Epithelial cell of proximal tubule (primary cell): ENCODE data around the gene STAMBP. TPM values are rescaled to one million over a fixed set of nuclear protein-coding genes. Genes with fewer than 3 reads are reported as not detected.
"Not testable (repeated sequence)": the region's sequence is repeated elsewhere in the genome, so short reads cannot be mapped to it uniquely, and the experiment has no call there.

Source experiments
- DNase-seq: peaks from one replicate; pipeline ENCODE4 v3.0.0-alpha.2; 2011; ENCODE audit warnings: low read depth
- H3K4me3 ChIP-seq: 2 replicates; pipeline ENCODE4 v1.5.1; 2011; ENCODE audit warnings: low read depth, mild to moderate bottlenecking, low read length
- total RNA-seq: library from RNA; depleted of rRNA; stranded (reverse); fragments of >200 nt; gene quantifications from 2 replicates; pipeline ENCODE4 v1.2.3, GENCODE V29; 2015
- TF ChIP-seq, protein P1 (sequence below): conservative IDR thresholded peaks from 2 replicates; pipeline ENCODE4 v1.5.1; 2012; ENCODE audit warnings: low read depth, mild to moderate bottlenecking, low read length

The STAMBP gene
- 34.9 and 37.5 TPM in 2 replicates for total RNA-seq

- peak; percentile 76 for DNase-seq
- TF ChIP-seq, protein P1, sequence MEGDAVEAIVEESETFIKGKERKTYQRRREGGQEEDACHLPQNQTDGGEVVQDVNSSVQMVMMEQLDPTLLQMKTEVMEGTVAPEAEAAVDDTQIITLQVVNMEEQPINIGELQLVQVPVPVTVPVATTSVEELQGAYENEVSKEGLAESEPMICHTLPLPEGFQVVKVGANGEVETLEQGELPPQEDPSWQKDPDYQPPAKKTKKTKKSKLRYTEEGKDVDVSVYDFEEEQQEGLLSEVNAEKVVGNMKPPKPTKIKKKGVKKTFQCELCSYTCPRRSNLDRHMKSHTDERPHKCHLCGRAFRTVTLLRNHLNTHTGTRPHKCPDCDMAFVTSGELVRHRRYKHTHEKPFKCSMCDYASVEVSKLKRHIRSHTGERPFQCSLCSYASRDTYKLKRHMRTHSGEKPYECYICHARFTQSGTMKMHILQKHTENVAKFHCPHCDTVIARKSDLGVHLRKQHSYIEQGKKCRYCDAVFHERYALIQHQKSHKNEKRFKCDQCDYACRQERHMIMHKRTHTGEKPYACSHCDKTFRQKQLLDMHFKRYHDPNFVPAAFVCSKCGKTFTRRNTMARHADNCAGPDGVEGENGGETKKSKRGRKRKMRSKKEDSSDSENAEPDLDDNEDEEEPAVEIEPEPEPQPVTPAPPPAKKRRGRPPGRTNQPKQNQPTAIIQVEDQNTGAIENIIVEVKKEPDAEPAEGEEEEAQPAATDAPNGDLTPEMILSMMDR = no peak
- peak within 1 kb of the TSS; percentile 86 for H3K4me3 ChIP-seq
These were observed at the start of gene STAMBP for GRCh38 chr2:73828818-73829570. Gene STAMBP (plus strand): TSS chr2:73828961. CDS start chr2:73830857, 1,896 bp downstream.

DNA sequence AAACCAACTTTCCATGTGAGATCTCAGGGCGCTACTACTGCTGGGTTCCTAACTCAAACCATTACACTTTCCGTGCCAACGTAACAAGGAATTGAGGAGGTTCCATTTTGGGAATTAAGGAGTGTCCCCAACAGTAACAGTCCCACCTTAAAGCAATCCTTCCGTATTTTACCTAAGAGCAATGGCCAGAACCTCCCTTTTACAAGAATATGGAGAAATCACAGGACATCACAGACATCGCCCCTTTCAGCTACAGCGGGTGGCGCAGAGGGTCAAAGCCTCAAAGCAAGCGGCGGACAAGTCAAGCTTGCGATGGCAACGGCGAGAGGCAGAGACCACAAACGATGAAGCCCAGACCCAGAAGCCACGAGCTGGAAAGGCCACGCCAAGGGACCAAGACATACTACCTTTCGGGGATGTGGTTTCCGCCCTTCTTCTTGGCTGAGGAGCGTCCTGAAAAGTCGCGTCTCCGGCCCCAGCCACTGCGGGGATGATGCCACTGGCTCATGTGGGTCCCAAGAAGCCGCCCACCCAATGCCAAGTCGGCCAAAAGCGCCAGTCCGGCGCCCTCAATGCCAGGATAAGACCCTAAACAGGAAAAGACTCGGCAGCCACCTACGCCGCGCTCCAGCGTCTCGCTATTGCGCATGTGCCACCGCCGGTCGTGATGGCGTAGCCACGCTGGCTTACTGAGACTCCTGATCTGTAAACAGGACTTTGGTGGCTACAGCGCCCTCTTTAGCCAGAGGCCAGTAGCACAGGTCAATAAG is 49.1 kb upstream of the STAMBP start, which contains the start of gene DUSP11:
DUSP11 (minus strand) TSS at position 637 of the 770 bp plus-strand sequence; CDS start at position 508, 129 bp downstream.
- peak within 1 kb of the TSS; percentile 99 for H3K4me3 ChIP-seq
- DNase-seq = peak; percentile 56
- TF ChIP-seq, protein P1 = peak; percentile 94

- H3K4me3 ChIP-seq = peak overlapping the region; percentile 99
- TF ChIP-seq, protein P1 = no peak
- DNase-seq = no peak
These were observed 48.6 kb upstream of the STAMBP start for GRCh38 chr2:73780237-73780582.

DNA sequence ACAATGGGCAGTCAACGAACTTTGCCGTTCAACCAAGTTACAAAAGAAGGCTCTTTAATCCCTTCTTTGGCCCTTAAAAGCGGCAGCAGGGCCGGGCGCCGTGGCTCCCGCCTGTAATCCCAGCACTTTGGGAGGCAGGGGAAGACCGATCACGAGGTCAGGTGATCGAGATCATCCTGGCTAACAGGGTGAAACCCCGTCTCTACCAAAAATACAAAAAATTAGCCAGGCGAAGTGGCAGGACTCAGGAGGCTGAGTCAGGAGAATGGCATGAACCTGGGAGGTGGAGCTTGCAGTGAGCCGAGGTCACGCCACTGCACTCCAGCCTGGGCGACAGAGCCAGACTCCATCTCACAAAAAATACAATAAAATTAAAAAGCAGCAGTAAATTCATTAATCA is 45.4 kb upstream of the STAMBP start:
- DNase-seq, H3K4me3 ChIP-seq: not testable (repeated sequence)

- DNase-seq, H3K4me3 ChIP-seq: not testable (repeated sequence)
These were observed 44.9 kb upstream of the STAMBP start, which contains the start of gene C2orf78 for GRCh38 chr2:73783883-73784282. Gene C2orf78 (plus strand): TSS chr2:73784183. CDS start chr2:73784310, 127 bp downstream.

DNA sequence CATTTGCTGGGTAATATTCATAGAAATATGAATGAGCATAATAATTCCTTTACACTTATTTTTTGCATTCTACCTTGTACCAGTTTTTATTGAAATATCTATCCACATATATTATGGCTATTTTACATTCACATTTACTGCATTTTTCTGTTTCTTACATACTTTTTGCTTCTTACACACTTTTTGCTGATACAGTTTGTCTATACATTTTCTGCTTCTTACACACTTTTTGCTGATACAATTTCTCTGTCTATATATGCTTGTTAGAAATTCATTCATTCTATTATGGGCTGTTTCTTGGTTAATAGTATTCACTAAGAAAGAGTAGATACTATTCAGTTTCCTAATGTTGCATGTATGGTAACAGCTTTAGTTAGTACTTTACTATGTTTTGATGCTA is 16.9 kb upstream of the STAMBP start:
- no peak for DNase-seq
- H3K4me3 ChIP-seq = no peak overlapping the region
- TF ChIP-seq, protein P1 = no peak

DNA sequence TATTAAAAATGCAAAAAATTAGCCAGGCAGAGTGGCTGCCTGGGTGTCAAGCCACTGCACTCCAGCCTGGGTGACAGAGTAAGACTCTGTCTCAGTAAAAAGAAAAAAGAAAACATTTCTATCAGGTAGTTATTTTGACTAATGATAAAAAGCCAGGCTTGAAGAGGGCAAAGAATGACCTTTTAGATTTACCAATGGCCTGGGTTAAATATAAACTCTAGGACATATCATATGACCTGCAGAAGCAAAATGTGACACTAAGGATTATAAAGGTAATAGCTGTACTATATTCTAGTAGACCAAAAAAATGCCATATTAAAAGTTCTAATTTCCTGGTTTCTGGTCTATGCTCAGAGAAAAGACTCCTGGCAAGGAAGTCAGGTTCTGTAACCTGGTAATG is 16.1 kb upstream of the STAMBP start:
- DNase-seq = no peak

More for the DNA sequence above, 16.1 kb upstream of the STAMBP start:
- TF ChIP-seq, protein P1 = no peak
- no peak overlapping the region for H3K4me3 ChIP-seq
